HL-60 (cell line): ENCODE results near the gene ATP13A3.

Experiments used
- CTCF ChIP-seq: IDR thresholded peaks from one replicate; pipeline ENCODE4 v1.5.1; 2011; ENCODE audit warnings: low read length, control low read depth, inconsistent platforms; ENCODE audit not compliant: insufficient read depth
- POLR2AphosphoS5 ChIP-seq: IDR thresholded peaks from 2 replicates; pipeline ENCODE4 v1.6.1; 2012; ENCODE audit warnings: low read depth
- REST ChIP-seq: IDR thresholded peaks from 2 replicates; pipeline ENCODE4 v1.6.1; 2012; ENCODE audit warnings: low read depth; ENCODE audit not compliant: insufficient replicate concordance

GRCh38 chr3:194474675-194475074, 12.1 kb downstream of the ATP13A3 start:
- TF ChIP-seq CTCF (no peak), POLR2AphosphoS5 (no peak), REST (no peak)
